Thoracic aorta endothelial cell (primary cell): Measurements from ENCODE around the gene ZNF266. TPM values are rescaled to one million over a fixed set of nuclear protein-coding genes. Genes with fewer than 3 reads are reported as not detected.

Experiments used
- total RNA-seq: library from RNA; depleted of rRNA; stranded (reverse); fragments of >200 nt; gene quantifications from 2 replicates; pipeline ENCODE4 v1.2.3, GENCODE V29; 2012

Gene ZNF266
- 13.2 and 15.7 TPM in 2 replicates for total RNA-seq

GRCh38 chr19:9435279-9436268 is at the start of gene ZNF266:
Gene ZNF266 (minus strand): TSS chr19:9435573. CDS start chr19:9420089, 15,484 bp downstream.

GRCh38 chr19:9362905-9363304 is 72.5 kb downstream of the ZNF266 start, which contains the start of gene ZNF177:
Gene ZNF177 (plus strand): TSS chr19:9363013. CDS start chr19:9378312, 15,299 bp downstream.

Other genes starting within 250 kb of the ZNF266 start
- gene OR7D4, start 216.0 kb downstream of the ZNF266 start, total RNA-seq: not detected in 2 replicates
- gene OR7E24, start 184.6 kb downstream of the ZNF266 start, total RNA-seq: not detected in 2 replicates
- gene ZNF699, start 125.7 kb downstream of the ZNF266 start, total RNA-seq: 6.0 and 7.7 TPM in 2 replicates
- 16.4 and 17.4 TPM in 2 replicates for gene ZNF559, start 111.4 kb downstream of the ZNF266 start, total RNA-seq
- 0.65 and 0.66 TPM in 2 replicates for gene ZNF177, start 72.6 kb downstream of the ZNF266 start, total RNA-seq
- 0.07 and 0.27 TPM in 2 replicates for gene ZNF560, start 63.0 kb upstream of the ZNF266 start, total RNA-seq
- gene ZNF426, start 103.1 kb upstream of the ZNF266 start, total RNA-seq: 22.9 and 24.5 TPM in 2 replicates
- gene ZNF121, start 148.9 kb upstream of the ZNF266 start, total RNA-seq: 45.3 and 47.1 TPM in 2 replicates
- gene ZNF561, start 185.7 kb upstream of the ZNF266 start, total RNA-seq: 24.4 and 43.4 TPM in 2 replicates
- 33.0 and 40.6 TPM in 2 replicates for gene ZNF562, start 239.5 kb upstream of the ZNF266 start, total RNA-seq